GM19463 (cell line): ENCODE measurements around the gene HSDL1.

ENCODE experiments used
- ATAC-seq: cut with Tn5 transposase; IDR thresholded peaks from one replicate; pipeline ENCODE4 v1.9.1; 2021; ENCODE audit warnings: mild to moderate bottlenecking, moderate library complexity; ENCODE audit not compliant: unreplicated experiment

Gene HSDL1

GRCh38 chr16:84144859-84145639 lies at the start of gene HSDL1, which contains the start of gene DNAAF1:
Gene HSDL1 (minus strand): TSS chr16:84145177. CDS start chr16:84131321, 13,856 bp downstream.
Gene DNAAF1 (plus strand): TSS chr16:84145308. CDS start chr16:84145441, 133 bp downstream.
- ATAC-seq = peak; percentile 90

- ATAC-seq = no peak
Observed at GRCh38 chr16:84194018-84194417, 49.0 kb upstream of the HSDL1 start.

- no peak for ATAC-seq
Observed at GRCh38 chr16:84193480-84193879, 48.5 kb upstream of the HSDL1 start.

GRCh38 chr16:84191466-84191865 lies 46.5 kb upstream of the HSDL1 start:
- no peak for ATAC-seq

- no peak for ATAC-seq
Observed at GRCh38 chr16:84190731-84191388, 45.9 kb upstream of the HSDL1 start, which contains the start of gene ADAD2. Gene ADAD2 (plus strand): TSS chr16:84191157. CDS start chr16:84191231, 74 bp downstream.

GRCh38 chr16:84186685-84187437 lies 41.9 kb upstream of the HSDL1 start, which contains the start of gene TAF1C:
Gene TAF1C (minus strand): TSS chr16:84187057. CDS start chr16:84184988, 2,069 bp downstream.
- peak; percentile 99 for ATAC-seq

GRCh38 chr16:84184775-84185174 lies 39.8 kb upstream of the HSDL1 start:
- no peak for ATAC-seq

GRCh38 chr16:84183911-84184591 lies 39.1 kb upstream of the HSDL1 start:
- ATAC-seq = no peak

- no peak for ATAC-seq
Observed at GRCh38 chr16:84183572-84183875, 38.5 kb upstream of the HSDL1 start.

GRCh38 chr16:84182680-84183571 lies 37.9 kb upstream of the HSDL1 start:
- no peak for ATAC-seq

- ATAC-seq = no peak
Observed at GRCh38 chr16:84182104-84182503, 37.1 kb upstream of the HSDL1 start.

- ATAC-seq = no peak
Observed at GRCh38 chr16:84181144-84181915, 36.4 kb upstream of the HSDL1 start.

- no peak for ATAC-seq
Observed at GRCh38 chr16:84180519-84181140, 35.7 kb upstream of the HSDL1 start.

- no peak for ATAC-seq
Observed at GRCh38 chr16:84179612-84180320, 34.8 kb upstream of the HSDL1 start.

- ATAC-seq = no peak
Observed at GRCh38 chr16:84178892-84179611, 34.1 kb upstream of the HSDL1 start.

- no peak for ATAC-seq
Observed at GRCh38 chr16:84178146-84178765, 33.3 kb upstream of the HSDL1 start.

GRCh38 chr16:84177741-84178073 lies 32.7 kb upstream of the HSDL1 start:
- ATAC-seq = no peak
